HG03432 (cell line): ENCODE measurements around the gene ELAVL4.

ENCODE experiments used
- ATAC-seq: cut with Tn5 transposase; IDR thresholded peaks from one replicate; pipeline ENCODE4 v1.9.1; 2021; ENCODE audit warnings: mild to moderate bottlenecking, moderate library complexity; ENCODE audit not compliant: unreplicated experiment

ELAVL4 gene

GRCh38 chr1:50177994-50178393 lies 69.3 kb downstream of the ELAVL4 start:
- no peak for ATAC-seq

DNA sequence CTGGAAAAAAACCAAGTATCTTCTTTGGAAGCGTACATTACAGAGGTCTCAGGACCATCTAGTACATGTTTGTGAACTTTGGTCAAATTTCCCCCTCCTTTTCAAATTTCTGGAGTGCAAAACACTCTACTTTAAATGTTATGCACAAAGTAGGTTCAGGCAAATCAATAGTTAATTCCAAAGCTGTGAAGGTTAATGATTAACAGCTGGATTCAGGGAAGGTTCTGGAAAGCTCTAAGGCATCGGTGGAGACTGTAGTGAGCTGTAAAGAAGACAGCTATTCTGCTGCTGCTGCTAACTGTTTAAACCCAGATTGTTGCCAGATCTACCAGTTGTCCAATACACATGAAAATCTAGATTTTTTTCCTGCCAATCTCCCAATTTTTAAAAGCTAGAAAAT lies 70.9 kb downstream of the ELAVL4 start:
- ATAC-seq, result no peak

- ATAC-seq, result no peak
Measured at GRCh38 chr1:50180367-50180766, 71.6 kb downstream of the ELAVL4 start.

GRCh38 chr1:50181027-50181663 lies 72.4 kb downstream of the ELAVL4 start:
- ATAC-seq, result no peak

- no peak for ATAC-seq
Measured at GRCh38 chr1:50183378-50184133, 74.8 kb downstream of the ELAVL4 start.

DNA sequence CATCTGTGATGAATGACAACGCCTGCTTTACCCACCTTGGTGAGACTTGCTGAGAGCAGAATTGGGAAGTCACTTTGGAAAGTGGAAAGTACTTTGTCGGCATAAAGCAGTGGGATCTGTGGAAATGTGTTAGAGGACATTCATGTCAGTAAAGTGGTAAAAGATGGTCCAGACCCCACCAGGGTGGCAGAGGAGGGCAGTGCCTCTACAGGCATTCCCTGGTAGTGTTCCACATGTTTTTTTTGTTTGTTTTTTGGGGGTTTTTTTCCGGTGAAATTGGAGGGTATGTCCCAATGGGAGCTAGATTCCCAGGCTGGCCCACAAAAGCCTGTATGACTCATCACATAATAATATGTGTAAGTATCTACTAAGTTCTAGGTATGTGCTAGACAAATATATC lies 80.6 kb downstream of the ELAVL4 start:
- no peak for ATAC-seq

GRCh38 chr1:50193002-50193401 lies 84.3 kb downstream of the ELAVL4 start:
- ATAC-seq, result no peak

- ATAC-seq, result no peak
Measured at GRCh38 chr1:50195205-50195604, 86.5 kb downstream of the ELAVL4 start.

- ATAC-seq, result no peak
Measured at GRCh38 chr1:50196081-50196480, 87.4 kb downstream of the ELAVL4 start.

DNA sequence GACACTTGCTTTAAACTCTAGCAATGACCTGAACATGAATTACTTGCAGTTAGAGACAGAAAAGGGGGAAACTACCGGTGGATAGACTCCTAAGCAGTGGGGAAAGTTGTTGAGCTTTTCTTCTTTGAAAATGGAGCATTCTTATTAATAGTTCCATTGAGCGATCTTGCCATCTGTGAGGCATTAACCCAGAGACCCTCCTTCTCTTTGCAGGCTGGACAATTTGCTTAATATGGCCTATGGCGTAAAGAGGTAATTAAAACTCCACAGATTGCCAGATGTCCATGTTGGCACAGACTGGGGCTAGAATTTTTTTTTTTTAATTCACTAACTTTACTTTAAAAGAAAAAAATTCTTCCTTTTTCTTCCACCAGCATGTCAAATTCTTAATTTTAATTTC lies 88.5 kb downstream of the ELAVL4 start:
- ATAC-seq, result no peak

GRCh38 chr1:50208315-50208714 lies 99.6 kb downstream of the ELAVL4 start:
- no peak for ATAC-seq

DNA sequence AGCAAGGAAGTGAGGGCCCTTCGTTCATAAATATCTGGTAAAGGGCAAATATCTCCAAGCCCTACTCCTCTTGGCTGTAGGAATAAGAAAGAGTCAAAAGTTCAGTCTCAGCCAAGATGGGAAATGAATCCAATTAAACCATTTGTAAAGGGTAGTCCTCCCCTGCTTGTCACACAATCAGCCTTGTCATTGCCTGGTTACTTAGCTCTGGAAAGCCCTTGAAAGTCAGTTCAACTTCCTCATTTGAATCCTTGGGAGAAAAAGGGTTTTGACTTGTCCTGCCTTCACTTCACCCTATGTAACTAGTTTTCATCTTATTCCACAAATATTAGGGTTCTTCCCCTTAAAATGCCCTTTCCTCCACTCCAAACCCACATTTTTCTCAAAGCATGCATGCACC lies 100.0 kb downstream of the ELAVL4 start:
- no peak for ATAC-seq

GRCh38 chr1:50209749-50210148 lies 101.0 kb downstream of the ELAVL4 start:
- no peak for ATAC-seq

DNA sequence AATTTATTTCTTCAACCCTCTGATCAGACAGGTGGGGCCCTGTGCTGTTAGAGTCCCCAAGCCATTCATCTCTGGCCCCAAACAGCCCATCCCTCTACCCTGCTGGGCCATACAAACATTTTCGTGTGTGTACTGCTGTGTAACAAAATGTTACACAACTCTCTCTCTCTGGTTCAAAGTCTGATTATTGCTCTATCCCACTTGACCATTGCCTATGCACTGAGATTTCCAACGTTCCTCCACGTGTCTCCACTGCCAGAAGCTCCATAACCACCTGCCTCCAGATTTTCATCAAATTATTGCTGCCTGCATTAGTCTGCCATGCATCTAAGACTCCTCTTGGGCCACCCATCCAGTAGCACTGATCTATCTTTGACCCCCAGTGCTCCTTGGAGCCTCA lies 104.8 kb downstream of the ELAVL4 start:
- no peak for ATAC-seq

DNA sequence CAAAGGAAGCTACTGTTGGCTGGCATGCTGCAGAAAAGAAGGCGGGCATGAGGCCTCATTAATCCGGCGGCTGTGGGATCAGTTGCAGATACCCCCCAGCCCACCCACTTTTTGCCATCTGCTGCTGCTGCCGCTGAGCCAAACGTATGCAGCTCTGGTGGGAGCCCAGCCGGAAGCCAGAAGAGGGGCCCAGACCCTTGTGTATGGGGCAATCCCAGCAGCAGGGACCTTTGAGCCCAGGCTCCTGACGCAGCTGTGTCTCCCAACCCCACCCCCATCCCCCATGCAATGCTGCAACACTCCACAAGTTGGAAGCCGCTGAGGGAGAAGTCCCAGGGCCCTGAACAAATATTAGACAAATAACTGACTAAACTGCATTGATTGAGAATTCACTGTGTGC lies 106.0 kb downstream of the ELAVL4 start:
- no peak for ATAC-seq

DNA sequence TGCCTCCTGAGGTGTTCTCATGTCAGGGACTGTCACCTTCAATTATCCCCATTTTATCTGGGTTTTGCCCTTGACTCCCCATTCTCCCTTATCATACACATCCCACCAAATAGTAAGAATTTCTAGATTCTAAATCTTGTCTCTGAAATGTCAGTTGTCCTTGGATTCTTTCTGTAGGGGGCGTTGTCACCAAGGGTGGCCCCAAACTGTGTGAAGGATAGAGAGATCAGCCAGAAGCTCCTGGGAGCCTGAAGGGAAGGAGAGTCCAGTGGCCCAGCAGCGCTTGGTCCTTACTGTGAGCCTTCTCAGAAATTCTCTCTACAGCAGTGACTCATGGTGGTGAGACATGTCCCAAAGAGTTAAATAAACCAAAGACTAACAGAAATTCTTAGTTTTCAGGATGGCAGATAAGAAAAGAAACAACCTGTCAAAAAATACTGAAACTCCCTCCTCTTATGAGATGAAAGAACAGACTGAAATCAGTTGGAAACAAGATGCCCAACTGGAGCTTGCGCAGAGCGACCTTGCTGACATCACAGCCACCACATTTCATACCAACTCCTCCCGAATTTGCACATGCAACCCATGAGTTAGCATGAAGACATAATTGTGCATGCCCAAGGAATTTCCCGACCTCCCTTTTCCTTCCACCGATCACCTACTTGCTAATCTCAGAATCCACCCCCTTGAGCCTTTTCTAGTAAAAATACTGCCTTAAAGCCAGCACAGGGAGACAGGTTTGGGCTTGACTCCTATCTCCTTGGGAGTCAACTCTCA lies 109.8 kb downstream of the ELAVL4 start:
- ATAC-seq, result no peak

DNA sequence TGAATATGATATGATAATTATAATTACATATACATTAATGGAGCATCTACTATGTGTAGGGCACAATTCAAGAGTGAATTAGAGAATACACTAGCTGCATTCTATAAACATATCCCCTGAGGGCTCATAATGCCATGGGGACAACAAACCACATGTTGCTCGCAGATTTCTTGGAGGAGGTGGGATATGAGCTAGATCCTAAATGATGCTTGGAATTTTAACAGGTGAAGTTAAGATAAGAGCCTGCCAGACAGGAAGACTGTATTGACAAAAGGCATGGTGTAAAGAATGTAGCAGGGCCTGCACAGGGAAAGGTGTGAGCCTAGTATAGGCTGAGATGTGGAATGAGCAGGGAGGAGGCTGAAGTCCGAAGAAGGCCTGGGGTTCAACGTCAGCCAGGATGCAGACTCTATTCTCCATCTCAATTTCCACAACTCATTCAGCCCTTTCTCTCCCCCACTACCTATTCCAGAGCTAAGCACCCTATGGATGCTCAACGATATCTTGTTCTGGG lies 120.2 kb downstream of the ELAVL4 start:
- ATAC-seq, result no peak

DNA sequence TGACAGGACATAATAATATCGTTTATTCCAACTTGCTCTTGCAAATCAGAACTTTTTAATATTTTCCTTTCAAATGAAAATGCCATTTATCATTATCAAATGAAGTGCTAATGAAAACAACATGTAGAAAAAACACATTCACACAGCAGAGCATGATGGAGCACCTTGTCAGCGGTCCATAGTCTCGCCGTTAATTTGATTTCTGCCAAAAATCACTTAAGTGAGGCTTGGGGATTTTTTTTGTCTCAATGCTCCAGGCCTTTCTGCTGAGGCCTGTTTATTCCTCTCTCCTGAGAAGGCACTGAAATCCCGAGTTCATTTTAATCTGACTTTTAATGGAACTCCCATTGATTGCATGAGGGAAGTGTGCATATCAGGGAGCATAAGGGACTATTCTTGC lies 122.5 kb downstream of the ELAVL4 start:
- no peak for ATAC-seq

DNA sequence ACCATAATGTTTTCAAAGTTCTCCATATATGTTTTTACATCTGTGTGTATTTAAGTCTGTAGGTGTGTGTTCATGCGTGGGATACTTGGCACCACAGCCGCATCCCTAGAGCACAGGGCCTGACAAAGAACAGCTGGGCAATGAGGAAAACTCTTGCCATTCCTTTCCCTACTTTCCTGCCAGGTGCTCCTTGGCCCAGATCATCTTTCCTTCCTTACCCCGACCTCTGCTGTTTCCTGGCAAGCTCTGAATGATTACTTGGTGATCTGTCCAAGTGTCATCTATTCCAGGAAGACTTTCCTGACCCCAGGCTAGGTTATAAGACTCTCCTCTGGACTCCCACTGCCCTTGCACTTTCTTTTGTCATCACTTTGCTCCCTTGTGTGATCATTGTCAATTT lies 123.6 kb downstream of the ELAVL4 start:
- no peak for ATAC-seq

DNA sequence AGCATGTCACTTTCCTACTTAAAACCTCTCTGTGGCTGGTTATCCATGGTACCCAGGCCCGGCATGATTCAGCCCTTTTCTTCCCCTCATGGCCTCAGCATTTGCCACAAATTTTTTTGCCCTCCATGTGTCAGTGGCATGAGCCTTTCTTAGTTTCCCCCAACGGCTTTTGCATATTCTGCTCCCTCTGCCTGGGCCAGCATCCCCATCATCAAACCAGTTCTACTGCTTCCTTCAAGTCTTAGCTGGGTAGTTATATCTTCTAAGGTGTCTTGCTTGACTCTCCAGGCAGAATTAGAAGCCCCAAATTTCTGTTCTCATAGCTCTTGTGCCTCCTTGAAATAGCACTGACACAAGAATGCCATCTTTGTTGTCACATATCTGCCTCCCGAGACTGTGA lies 127.9 kb downstream of the ELAVL4 start:
- no peak for ATAC-seq

- no peak for ATAC-seq
Measured at GRCh38 chr1:50237056-50237455, 128.3 kb downstream of the ELAVL4 start.

DNA sequence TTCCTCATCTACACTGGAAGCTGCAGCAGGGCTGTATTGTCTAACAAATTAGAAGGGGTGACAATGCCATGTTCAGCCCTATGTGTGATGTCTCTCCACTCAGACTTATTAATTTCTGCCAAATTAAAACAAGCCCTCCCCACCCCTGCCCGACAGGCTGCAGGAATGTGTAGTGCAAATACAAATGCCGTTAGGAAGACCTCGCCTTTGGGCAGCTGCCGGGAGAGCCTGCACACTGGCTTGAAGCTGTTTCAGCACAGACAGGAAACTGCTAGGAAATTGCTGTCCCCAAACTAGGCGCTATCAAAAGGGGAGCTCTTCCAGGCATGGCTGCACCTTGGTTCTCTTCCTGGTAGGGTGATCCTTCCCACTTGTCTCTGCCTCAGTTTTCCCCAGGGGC lies 135.2 kb downstream of the ELAVL4 start:
- ATAC-seq, result no peak
